HEK293 (cell line): Measurements from ENCODE around the gene LTO1.

Source experiments
- MEIS1 ChIP-seq: sonication (generic); formaldehyde crosslinking; IDR thresholded peaks from 2 replicates; pipeline ENCODE4 v1.8.1; 2022; ENCODE audit warnings: missing genetic modification reagents, mild to moderate bottlenecking, borderline replicate concordance
- MZF1 ChIP-seq: fragments of 450-650 bp; formaldehyde crosslinking; IDR thresholded peaks from 2 replicates; pipeline ENCODE4 v1.5.1; 2017; ENCODE audit warnings: missing biosample characterization, missing genetic modification characterization, borderline replicate concordance
- TCF7L2 ChIP-seq: IDR thresholded peaks from 2 replicates; pipeline ENCODE4 v1.6.1; 2011; ENCODE audit warnings: low read depth, mild to moderate bottlenecking, inconsistent platforms, low read length, moderate library complexity, borderline replicate concordance
- ZBTB7A ChIP-seq: fragments of 450-650 bp; formaldehyde crosslinking; IDR thresholded peaks from 2 replicates; pipeline ENCODE4 v1.5.1; 2016; ENCODE audit warnings: low read depth, missing biosample characterization, missing genetic modification characterization
- ZNF221 ChIP-seq: fragments of 450-650 bp; formaldehyde crosslinking; IDR thresholded peaks from 2 replicates; pipeline ENCODE4 v1.5.1; 2017; ENCODE audit warnings: missing biosample characterization, missing genetic modification characterization, borderline replicate concordance
- ZNF423 ChIP-seq: fragments of 450-650 bp; formaldehyde crosslinking; IDR thresholded peaks from 2 replicates; pipeline ENCODE4 v1.5.1; 2016; ENCODE audit warnings: missing biosample characterization, missing genetic modification characterization
- ZNF426 ChIP-seq: fragments of 450-650 bp; formaldehyde crosslinking; IDR thresholded peaks from 2 replicates; pipeline ENCODE4 v1.5.1; 2017; ENCODE audit warnings: missing biosample characterization, missing genetic modification characterization, mild to moderate bottlenecking, inconsistent platforms, moderate library complexity
- TF ChIP-seq, protein P1 (sequence below): fragments of 450-650 bp; formaldehyde crosslinking; IDR thresholded peaks from 2 replicates; pipeline ENCODE4 v1.5.1; 2016; ENCODE audit warnings: missing biosample characterization, missing genetic modification characterization
- TF ChIP-seq, protein P2 (sequence below): fragments of 450-650 bp; formaldehyde crosslinking; IDR thresholded peaks from 2 replicates; pipeline ENCODE4 v1.5.1; 2017; ENCODE audit warnings: missing biosample characterization, missing genetic modification characterization
- TF ChIP-seq, protein P3 (sequence below): fragments of 450-650 bp; formaldehyde crosslinking; conservative IDR thresholded peaks from 2 replicates; pipeline ENCODE4 v1.5.1; 2016; ENCODE audit warnings: low read depth, missing biosample characterization, missing genetic modification characterization
- TF ChIP-seq, protein P4 (sequence below): fragments of 450-650 bp; formaldehyde crosslinking; IDR thresholded peaks from 2 replicates; pipeline ENCODE4 v1.5.1; 2016; ENCODE audit warnings: missing biosample characterization, missing genetic modification characterization

DNA sequence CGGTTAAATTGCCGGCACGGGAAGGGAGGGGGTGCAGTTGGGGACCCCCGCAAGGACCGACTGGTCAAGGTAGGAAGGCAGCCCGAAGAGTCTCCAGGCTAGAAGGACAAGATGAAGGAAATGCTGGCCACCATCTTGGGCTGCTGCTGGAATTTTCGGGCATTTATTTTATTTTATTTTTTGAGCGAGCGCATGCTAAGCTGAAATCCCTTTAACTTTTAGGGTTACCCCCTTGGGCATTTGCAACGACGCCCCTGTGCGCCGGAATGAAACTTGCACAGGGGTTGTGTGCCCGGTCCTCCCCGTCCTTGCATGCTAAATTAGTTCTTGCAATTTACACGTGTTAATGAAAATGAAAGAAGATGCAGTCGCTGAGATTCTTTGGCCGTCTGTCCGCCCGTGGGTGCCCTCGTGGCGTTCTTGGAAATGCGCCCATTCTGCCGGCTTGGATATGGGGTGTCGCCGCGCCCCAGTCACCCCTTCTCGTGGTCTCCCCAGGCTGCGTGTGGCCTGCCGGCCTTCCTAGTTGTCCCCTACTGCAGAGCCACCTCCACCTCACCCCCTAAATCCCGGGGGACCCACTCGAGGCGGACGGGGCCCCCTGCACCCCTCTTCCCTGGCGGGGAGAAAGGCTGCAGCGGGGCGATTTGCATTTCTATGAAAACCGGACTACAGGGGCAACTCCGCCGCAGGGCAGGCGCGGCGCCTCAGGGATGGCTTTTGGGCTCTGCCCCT is 34.7 kb downstream of the LTO1 start:
- TF ChIP-seq TCF7L2 (no peak; the same call in 1 of the 2 replicates), ZNF426 (tag by site-specific recombination) (no peak), ZNF423 (tag by site-specific recombination) (no peak), ZBTB7A (tag by site-specific recombination) (0 out of 2 replicates have a peak, but pooled peaks have one; percentile 47), MZF1 (tag by site-specific recombination) (no peak), MEIS1 (CRISPR knock-in tag) (no peak), ZNF221 (no peak)
- TF ChIP-seq, protein P1, sequence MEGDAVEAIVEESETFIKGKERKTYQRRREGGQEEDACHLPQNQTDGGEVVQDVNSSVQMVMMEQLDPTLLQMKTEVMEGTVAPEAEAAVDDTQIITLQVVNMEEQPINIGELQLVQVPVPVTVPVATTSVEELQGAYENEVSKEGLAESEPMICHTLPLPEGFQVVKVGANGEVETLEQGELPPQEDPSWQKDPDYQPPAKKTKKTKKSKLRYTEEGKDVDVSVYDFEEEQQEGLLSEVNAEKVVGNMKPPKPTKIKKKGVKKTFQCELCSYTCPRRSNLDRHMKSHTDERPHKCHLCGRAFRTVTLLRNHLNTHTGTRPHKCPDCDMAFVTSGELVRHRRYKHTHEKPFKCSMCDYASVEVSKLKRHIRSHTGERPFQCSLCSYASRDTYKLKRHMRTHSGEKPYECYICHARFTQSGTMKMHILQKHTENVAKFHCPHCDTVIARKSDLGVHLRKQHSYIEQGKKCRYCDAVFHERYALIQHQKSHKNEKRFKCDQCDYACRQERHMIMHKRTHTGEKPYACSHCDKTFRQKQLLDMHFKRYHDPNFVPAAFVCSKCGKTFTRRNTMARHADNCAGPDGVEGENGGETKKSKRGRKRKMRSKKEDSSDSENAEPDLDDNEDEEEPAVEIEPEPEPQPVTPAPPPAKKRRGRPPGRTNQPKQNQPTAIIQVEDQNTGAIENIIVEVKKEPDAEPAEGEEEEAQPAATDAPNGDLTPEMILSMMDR (tag by site-specific recombination), result no peak
- TF ChIP-seq, protein P2, sequence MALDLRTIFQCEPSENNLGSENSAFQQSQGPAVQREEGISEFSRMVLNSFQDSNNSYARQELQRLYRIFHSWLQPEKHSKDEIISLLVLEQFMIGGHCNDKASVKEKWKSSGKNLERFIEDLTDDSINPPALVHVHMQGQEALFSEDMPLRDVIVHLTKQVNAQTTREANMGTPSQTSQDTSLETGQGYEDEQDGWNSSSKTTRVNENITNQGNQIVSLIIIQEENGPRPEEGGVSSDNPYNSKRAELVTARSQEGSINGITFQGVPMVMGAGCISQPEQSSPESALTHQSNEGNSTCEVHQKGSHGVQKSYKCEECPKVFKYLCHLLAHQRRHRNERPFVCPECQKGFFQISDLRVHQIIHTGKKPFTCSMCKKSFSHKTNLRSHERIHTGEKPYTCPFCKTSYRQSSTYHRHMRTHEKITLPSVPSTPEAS, result no peak
- TF ChIP-seq, protein P3, sequence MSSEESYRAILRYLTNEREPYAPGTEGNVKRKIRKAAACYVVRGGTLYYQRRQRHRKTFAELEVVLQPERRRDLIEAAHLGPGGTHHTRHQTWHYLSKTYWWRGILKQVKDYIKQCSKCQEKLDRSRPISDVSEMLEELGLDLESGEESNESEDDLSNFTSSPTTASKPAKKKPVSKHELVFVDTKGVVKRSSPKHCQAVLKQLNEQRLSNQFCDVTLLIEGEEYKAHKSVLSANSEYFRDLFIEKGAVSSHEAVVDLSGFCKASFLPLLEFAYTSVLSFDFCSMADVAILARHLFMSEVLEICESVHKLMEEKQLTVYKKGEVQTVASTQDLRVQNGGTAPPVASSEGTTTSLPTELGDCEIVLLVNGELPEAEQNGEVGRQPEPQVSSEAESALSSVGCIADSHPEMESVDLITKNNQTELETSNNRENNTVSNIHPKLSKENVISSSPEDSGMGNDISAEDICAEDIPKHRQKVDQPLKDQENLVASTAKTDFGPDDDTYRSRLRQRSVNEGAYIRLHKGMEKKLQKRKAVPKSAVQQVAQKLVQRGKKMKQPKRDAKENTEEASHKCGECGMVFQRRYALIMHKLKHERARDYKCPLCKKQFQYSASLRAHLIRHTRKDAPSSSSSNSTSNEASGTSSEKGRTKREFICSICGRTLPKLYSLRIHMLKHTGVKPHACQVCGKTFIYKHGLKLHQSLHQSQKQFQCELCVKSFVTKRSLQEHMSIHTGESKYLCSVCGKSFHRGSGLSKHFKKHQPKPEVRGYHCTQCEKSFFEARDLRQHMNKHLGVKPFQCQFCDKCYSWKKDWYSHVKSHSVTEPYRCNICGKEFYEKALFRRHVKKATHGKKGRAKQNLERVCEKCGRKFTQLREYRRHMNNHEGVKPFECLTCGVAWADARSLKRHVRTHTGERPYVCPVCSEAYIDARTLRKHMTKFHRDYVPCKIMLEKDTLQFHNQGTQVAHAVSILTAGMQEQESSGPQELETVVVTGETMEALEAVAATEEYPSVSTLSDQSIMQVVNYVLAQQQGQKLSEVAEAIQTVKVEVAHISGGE (tag by site-specific recombination), result no peak
- TF ChIP-seq, protein P4, sequence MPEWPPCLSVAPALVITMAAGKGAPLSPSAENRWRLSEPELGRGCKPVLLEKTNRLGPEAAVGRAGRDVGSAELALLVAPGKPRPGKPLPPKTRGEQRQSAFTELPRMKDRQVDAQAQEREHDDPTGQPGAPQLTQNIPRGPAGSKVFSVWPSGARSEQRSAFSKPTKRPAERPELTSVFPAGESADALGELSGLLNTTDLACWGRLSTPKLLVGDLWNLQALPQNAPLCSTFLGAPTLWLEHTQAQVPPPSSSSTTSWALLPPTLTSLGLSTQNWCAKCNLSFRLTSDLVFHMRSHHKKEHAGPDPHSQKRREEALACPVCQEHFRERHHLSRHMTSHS (tag by site-specific recombination), result no peak
